Stimulated activated CD4-positive, alpha-beta T cell treated with anti-CD3 and anti-CD28 coated beads, Interleukin-1b, Interleukin-23, amount 100 ng/mL, for 4 hours (primary cell): ENCODE measurements around the gene CCNB2.
"Not testable (repeated sequence)": the region's sequence is repeated elsewhere in the genome, so short reads cannot be mapped to it uniquely, and the experiment has no call there.

ENCODE experiments used
- DNase-seq, 2 donors: peaks; one replicate each; pipeline ENCODE4 v3.0.0-alpha.2; 2020; ENCODE audit warnings: low read depth in 2 of 2

Gene CCNB2

DNA sequence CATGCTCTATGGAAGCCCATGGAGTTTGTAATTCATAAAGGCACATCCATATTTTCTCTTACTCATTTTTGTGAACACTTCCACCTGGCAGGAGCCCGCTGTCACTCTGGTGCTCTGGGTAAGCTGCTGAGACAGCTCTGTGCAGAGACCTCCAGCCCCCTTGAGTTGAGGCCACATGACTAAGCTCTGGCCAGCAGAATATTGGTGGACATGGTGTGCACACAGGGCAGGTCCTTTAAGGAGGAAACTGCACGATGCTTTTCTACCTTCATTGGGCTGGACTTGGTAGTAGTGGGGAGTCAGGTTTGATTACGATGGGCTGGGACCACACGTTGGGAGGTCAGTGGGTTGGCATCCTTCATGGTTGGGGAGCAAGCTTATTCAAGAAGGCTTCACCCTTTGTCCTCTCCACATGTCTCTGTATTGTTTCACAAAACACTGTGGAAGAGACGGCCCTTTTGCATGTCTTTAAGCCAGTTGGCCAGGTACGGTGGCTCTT, 29.0 kb downstream of the CCNB2 start:
- no peak for DNase-seq

DNA sequence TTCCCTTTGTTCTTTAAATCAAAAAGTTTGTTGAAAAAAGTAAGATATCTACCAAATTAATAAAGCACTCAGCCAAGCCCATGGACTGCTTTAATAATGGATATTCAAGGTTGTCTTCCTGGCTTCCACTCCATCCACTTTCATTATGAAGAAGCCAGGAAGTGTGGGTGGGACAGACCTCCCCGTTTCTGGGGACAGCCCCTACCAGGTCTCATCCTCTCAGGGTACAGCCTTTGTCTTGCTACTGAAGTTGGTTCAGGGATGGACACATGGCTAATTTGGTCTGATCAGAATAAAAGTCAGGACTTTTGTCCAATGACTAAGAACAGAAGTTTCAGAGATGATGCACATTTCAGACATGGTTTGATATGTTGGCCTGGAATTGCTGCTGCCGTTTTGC, 32.6 kb downstream of the CCNB2 start:
- DNase-seq: no peak

GRCh38 chr15:59138243-59138642, 33.3 kb downstream of the CCNB2 start:
- peak; percentile 36 to 37 for DNase-seq

DNA sequence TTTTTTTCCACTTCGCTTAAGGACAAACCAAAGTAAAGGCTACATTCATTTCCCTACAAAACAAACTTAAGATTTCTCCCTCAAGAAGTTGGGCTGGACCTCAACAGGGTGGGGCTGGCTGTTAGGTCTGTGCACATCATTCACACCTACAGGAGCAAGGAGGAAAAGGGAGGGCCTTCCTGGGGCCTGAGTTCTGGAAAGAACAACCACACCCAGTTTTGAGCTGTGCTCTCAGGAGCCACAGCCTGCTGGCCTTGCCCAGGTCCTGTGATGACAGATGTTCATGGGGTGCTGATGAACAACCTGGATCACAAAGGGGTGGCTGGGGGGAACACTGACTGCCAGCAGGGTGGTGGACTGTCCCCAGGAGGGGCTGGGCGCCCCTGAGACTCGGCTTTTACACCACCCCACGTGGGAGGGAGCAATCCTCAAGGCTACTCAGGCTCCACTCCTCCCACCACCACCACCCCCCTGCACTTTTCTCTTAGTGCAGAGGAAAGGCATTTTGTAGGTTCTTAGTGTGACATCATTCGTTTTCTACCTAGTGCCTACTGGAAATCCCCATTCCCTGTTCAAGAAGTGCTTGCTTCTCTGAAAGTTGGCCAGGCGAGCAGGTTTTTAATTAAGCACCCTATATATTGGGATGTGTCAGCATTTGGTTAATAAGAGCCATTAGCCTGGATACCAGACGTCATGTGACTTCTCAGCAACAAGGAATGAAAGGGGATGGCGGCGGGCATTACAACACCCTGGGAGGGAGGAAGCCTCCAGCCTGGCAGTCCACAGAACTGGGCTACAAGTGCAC, 35.7 kb downstream of the CCNB2 start:
- DNase-seq: no peak

GRCh38 chr15:59143281-59143680, 38.3 kb downstream of the CCNB2 start:
- no peak for DNase-seq

- not testable (repeated sequence) for DNase-seq
Observed at GRCh38 chr15:59144594-59144993, 39.6 kb downstream of the CCNB2 start.

DNA sequence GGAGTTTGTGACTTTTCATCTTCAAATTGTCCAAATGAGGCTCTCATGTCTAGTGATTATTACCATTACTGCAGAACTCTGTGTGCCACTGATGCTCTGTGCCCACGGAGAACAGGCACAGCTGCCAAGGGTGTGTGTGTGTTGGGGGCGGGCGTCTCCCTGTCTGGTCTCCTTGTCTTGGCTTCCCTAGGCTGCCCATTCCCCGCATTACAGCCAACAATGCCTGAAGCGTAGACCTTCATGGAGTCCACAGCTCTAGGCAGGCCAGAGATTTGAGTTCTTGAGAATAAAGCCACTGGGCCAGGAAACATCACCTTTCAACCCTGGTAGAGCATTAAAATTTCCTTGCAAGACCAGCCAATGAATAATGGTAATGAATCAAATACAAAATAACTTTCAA, 42.7 kb downstream of the CCNB2 start:
- DNase-seq: no peak

GRCh38 chr15:59148153-59148833, 43.3 kb downstream of the CCNB2 start:
- DNase-seq: no peak

DNA sequence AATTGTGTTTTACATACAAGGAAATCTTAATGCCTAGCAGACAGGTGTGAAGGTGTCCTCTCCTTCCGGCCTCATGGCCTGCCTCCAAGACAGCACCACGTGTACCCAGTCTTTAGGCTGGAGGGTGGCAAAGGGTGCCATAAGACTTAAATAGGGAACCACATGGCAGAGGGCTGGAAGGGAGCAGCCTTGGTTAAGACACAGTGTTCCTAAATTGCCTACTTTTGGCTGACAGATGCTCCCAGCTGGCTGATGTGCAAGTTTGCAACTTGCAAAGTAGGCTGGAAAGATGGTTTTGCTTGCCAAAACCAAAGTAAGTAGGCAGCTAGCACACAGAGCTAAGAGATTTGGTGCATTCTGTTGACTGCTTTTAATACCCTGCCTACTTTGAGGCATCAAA, 45.2 kb downstream of the CCNB2 start:
- DNase-seq: no peak

DNA sequence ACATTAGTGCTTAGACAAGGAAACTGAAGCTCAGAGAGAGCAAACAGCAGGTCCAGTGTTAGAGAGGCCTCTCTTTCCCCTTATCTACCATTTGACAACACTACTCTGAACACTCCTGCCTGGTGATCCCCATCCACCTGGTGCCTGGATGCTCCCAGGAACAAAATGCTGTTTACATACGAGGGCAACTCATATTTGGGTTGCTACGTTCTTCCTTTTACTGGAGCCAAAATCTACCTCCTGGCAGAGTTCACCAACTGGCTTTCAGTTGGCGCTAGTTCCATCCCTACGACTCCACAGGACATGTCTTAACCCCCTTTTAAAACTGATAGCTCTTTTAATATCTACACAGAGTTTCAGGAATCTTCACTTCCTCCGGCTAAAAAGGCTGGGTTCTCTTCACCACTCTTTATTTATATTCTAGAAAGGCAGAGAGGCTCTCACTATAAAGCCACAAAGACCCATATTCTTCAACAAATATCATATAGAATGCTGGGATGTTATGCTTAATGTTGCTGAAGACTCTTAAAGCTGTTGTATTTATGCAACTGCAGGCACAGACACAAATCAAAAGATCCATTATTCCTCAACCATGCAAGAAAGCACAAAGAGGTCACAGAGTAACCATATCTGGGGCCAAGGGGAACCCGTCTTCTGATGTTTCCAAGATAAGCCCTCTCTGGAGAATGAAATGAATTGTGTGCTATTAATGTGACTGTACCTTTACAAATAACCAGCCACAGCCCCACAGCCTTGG, 47.9 kb downstream of the CCNB2 start:
- no peak for DNase-seq

- DNase-seq: no peak
Observed at GRCh38 chr15:59153466-59153865, 48.5 kb downstream of the CCNB2 start.

GRCh38 chr15:59154243-59154642, 49.3 kb downstream of the CCNB2 start:
- no peak for DNase-seq

DNA sequence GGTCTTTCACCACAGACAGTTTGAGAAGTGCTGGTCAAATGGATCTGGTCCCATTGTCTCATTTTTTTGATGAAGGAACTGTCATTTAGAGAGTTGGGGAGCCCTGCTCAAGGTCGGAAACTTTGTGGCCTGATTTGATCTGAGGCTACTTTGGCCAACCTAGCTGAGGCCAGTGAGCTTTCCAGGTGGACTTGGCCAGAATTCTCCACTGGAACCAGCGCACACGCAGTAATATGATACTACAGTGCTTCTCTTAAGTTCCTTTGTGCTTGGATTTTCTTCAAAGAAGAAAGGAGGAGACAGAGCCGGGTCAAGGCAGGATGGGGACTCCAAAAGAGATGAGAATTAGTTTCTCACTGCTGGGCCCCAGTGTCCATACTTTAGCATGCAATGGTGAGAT, 50.5 kb downstream of the CCNB2 start:
- DNase-seq: no peak

DNA sequence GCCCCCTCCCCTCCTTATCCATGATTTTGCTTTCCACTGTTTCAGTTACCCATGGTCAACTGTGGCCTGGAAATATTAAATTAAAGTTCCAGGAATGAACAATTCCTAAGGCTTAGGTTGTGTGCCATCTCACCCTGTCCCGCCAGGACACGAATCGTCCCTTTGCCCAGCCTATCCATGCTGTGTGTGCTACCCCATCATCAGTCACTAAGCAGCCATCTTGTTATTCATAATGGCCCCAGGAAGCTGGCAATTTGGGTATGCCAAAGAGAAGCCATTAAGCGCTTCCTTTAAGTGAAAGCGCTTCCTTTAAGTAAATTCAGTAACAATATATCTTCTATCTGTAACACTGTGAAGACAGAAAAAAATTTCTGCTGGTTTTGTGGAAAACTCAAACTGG, 52.5 kb downstream of the CCNB2 start:
- DNase-seq: no peak

- DNase-seq: no peak
Observed at GRCh38 chr15:59157840-59158700, 53.1 kb downstream of the CCNB2 start.

- DNase-seq: no peak
Observed at GRCh38 chr15:59158701-59159034, 53.7 kb downstream of the CCNB2 start.

DNA sequence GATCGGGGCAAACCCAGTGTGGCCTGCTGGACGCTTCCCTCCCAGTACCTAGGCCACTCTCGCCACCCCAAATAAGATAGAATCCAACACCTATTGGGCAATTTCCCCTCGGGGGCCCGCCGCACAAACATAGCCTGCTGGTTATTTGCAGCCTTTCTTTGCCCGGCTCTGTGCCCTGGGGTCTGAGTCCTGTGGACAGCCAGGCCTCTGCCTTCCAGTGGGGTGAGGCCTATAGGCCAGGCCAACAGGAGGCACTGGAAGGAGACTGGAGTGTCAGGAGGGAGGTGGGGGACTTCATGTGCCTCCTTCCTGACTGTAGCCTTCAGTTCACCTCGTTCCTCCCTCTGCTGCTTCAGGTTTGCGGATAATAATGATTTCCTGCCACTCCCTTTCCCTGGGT, 54.3 kb downstream of the CCNB2 start:
- no peak for DNase-seq

DNA sequence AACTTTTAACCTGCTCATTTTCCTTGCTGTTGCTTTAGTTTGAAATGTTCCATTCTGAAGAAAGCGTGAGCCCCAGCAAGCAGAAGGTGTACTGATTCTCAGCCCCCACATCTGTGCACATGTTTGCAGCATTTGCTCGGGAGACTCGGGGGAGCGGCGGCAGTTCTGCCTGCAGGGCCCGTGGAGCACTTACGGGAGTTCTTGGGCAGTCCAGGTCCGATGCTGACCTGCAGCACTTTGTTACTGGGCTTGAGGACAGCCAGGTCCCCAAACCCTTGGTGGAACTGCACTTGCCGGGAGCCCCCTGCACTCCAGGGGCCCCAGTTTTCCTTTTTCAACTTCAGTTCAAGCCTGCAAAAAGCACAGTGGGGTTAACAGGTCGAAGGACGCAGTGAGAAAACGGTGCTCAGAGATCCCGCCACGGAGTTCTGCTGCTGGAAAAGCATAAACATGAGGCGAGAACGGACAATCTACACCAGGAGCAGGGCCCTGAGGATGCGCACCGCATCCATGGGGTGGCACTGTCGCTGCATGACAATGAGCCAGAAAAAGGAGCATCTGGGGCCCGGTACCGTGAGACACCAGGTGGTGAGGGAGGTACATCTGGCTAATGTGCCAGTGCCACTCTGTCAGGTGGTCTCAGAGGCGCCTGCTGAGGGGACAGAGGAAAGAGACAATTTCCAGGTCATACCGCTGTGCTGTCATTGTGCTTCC, 56.1 kb downstream of the CCNB2 start:
- no peak for DNase-seq

DNA sequence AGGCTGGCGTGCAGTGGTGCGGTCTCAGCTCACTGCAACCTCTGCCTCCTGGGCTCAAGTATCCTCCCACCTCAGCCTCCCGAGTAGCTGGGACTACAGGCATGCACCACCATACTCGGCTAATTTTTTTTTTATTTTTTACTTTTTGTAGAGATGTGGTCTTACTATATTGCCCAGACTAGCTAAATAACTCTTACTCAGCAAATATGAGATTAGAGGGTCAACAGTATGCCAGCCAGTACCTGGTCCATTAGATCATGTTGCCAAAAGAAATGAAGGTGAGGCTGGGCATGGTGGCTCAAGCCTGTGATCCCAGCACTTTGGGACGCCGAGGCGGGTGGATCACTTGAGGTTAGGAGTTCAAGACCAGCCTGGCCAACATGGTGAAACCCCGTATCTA, 57.1 kb downstream of the CCNB2 start:
- not testable (repeated sequence) for DNase-seq

- no peak for DNase-seq
Observed at GRCh38 chr15:59165726-59166125, 60.8 kb downstream of the CCNB2 start.

DNA sequence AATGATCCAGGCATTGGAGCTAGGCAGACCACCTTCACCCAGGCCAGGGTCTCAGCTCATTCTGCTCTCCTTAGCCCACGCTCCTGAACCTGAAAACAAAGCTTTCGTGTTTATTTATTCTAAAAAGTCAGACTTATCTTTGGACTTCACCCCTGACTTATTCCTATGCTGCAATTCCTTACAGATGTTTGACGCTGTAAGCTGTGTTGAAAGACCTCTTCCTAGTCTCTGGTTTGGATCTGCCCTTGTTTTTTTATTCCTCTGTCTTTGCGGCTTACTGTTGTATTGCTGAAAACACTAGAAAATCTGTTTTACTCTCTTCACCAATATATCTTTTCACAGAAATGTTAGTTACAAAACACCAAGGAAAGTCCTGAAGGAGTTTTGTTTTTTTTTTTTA, 61.2 kb downstream of the CCNB2 start:
- DNase-seq: no peak
